Retinal pigment epithelial cell (primary cell): ENCODE results near the gene FOXP1.

Experiments used
- DNase-seq: peaks from one replicate; pipeline ENCODE4 v3.0.0-alpha.2; 2010; ENCODE audit warnings: low read depth
- H3K4me3 ChIP-seq: 2 replicates; pipeline ENCODE4 v1.5.1; 2011; ENCODE audit warnings: mild to moderate bottlenecking, low read length, control low read depth, moderate library complexity
- TF ChIP-seq, protein P1 (sequence below): conservative IDR thresholded peaks from 2 replicates; pipeline ENCODE4 v1.5.1; 2011; ENCODE audit warnings: low read depth, low read length, control low read depth, inconsistent platforms

Gene FOXP1

DNA sequence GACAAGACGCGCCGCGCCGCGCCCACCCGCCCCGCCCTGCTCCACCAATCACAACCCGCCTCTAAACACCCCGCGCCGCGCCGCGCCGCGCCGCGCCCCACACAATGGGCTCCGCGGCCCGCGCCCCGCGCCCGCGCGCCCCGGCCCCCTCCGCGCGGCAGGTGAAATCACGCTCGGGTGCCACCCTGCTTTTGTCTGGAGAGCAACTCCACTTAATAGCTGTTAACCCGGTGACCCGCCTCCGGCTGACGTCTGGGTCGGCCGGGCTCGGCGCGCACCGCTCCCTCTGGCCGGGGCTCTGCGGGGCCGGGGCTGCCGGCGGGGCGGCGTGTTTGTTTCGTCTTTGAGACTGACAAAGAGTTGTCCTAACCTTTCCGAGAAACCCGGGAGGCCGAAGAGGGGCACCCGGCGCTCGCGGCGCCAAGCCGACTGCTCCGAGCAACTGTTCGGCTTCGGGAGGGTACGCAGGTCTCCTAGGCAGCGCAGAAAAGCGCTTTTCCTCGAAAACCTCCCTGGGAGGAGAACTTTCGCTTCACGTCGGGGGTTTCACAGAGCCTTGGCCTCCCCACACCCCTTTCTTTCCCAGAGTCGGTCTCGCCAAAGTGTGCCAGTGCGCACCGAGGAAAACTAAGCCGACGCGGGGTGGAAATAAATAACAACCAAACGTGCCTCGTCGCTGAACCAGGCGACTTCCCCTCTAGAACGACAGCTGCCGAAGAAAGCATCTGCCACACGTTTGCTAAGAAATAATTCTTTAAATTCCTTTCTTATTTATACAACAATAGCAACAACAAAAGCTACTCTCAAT is 518.4 kb downstream of the FOXP1 start:
- no peak for DNase-seq
- TF ChIP-seq, protein P1, sequence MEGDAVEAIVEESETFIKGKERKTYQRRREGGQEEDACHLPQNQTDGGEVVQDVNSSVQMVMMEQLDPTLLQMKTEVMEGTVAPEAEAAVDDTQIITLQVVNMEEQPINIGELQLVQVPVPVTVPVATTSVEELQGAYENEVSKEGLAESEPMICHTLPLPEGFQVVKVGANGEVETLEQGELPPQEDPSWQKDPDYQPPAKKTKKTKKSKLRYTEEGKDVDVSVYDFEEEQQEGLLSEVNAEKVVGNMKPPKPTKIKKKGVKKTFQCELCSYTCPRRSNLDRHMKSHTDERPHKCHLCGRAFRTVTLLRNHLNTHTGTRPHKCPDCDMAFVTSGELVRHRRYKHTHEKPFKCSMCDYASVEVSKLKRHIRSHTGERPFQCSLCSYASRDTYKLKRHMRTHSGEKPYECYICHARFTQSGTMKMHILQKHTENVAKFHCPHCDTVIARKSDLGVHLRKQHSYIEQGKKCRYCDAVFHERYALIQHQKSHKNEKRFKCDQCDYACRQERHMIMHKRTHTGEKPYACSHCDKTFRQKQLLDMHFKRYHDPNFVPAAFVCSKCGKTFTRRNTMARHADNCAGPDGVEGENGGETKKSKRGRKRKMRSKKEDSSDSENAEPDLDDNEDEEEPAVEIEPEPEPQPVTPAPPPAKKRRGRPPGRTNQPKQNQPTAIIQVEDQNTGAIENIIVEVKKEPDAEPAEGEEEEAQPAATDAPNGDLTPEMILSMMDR = no peak
- H3K4me3 ChIP-seq = peak overlapping the region; percentile 69

- TF ChIP-seq, protein P1 = no peak
- DNase-seq = no peak
- peak overlapping the region; percentile 66 for H3K4me3 ChIP-seq
Observed at GRCh38 chr3:71064291-71064955, 519.1 kb downstream of the FOXP1 start.

DNA sequence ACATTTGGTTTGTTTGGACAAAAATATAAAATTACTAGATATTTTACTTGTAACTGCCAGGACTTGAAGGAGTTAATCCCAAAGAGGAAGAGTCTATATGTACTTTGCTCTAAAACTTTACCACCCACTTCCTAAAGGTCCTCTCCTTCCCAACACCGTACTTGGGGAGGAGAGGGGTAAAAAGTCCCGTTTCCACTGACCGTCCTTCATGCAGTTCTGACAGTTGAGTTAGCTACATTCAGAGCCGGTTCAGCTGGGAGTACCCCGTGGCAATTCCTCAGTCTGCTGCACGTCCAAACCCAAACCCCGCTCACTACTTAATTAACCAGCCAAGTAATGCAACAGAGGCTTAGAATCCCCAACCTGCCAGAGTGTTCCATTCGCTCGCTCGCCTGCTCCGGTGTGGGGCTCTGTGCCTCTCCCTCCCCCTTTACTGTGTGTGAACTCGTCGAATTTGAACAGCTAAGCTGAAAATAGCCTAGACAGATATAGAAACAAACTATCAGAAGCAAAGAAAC is 519.7 kb downstream of the FOXP1 start:
- peak overlapping the region; percentile 66 for H3K4me3 ChIP-seq
- no peak for DNase-seq
- TF ChIP-seq, protein P1 = no peak

GRCh38 chr3:71062952-71063772 is 520.4 kb downstream of the FOXP1 start:
- no peak for DNase-seq
- TF ChIP-seq, protein P1 = no peak

DNA sequence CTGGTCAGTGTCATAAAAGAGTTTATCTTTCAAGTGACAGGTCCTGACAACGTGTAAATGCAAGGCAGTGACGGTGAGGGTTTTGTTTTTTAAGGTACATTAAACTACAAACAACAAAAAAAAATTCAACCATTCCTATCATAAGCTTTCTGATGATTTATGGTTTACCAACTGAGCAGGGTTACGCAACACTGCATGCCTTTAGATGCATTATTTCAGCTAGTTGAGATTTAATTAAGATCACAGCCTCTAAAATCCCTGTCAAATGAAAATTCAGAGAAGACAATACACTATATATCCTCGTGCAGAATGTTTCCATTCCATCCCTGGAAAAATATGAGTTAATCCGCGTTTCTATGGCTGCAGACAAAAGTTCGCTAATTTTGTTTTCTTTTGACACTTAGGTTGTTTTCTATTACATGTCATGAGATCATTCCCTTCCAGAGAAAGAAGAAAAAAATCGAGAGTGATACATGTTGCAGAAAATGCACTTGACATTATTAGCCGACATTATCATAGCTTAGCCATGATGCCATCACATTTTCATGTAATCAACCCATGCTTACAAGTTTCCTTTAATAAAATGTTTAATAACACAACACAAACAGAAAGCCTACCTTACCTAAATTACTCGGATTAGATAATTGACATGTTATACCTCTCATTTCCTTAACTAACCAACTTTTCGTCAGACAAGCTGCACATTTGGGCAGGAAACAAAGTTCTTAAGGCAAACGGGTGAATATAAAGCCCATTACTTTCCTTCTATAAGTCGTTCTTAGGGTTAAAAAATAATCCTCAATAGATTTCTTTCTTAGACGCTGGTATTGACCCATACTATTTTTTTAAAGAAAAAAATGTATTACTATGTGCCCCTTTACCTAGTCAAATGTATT is 521.2 kb downstream of the FOXP1 start:
- no peak for DNase-seq
- peak overlapping the region; percentile 66 for H3K4me3 ChIP-seq
- TF ChIP-seq, protein P1 = no peak

More at GRCh38 chr3:71062952-71063772, 520.4 kb downstream of the FOXP1 start:
- H3K4me3 ChIP-seq = peak overlapping the region; percentile 66

DNA sequence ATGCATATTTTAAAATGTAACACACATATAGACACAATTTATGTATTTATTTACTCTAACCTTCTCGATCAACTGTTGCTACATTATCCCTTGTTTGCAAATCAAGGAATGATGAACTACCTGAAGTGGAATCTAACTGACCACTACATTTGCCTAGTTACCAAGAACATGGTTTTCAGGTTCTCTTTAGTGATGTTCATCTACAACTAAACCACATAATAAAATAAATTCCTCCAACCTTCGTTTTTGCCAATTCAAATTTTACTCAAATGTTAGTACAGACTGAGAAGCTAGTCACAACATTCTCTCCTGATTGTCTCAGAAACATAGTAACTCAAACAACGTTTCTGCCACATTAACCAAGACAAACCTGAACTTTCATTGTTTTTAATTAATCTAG is 521.9 kb downstream of the FOXP1 start:
- no peak overlapping the region for H3K4me3 ChIP-seq
- TF ChIP-seq, protein P1 = no peak
- DNase-seq = no peak
